MCF 10A (cell line): ENCODE data around the gene PACSIN1. TPM values are rescaled to one million over a fixed set of nuclear protein-coding genes. Genes with fewer than 3 reads are reported as not detected.
"Not testable (repeated sequence)": the region's sequence is repeated elsewhere in the genome, so short reads cannot be mapped to it uniquely, and the experiment has no call there.

Experiments used
- BruUV-seq: library from RNA; stranded (reverse); fragments of 400-500 nt; replicated peaks from 2 replicates; lab custom pipeline; 2021; lab: Mats Ljungman, UMichigan
- CTCF ChIA-PET: fragments of 300-600 bp; sonication (Branson Sonifier 250); formaldehyde crosslinking; extraction: SDS; loops from one replicate; lab custom pipeline; 2021; ENCODE audit warnings: antibody characterized with exemption, inconsistent platforms; lab: Yijun Ruan, JAX
- POLR2A ChIA-PET: fragments of 300-600, 350-650 bp; sonication (Branson Sonifier 250); formaldehyde crosslinking; extraction: SDS; loops from one replicate; lab custom pipeline; 2020; ENCODE audit warnings: antibody characterized with exemption, inconsistent platforms; lab: Yijun Ruan, JAX
- DNase-seq: peaks from one replicate; pipeline ENCODE4 v3.0.0-alpha.2; 2018; ENCODE audit not compliant: unreplicated experiment
- H3K27ac Mint-ChIP-seq: one replicate; pipeline ENCODE4 v1.8.0; 2022; ENCODE audit warnings: mild to moderate bottlenecking, low read depth, mixed read lengths; ENCODE audit not compliant: unreplicated experiment
- H3K27me3 Mint-ChIP-seq: one replicate; pipeline ENCODE4 v1.8.0; 2022; ENCODE audit warnings: mixed read lengths; ENCODE audit not compliant: insufficient read depth, unreplicated experiment
- H3K36me3 Mint-ChIP-seq: one replicate; pipeline ENCODE4 v1.8.0; 2022; ENCODE audit warnings: mild to moderate bottlenecking, moderate library complexity, mixed read lengths; ENCODE audit not compliant: insufficient read depth, unreplicated experiment
- H3K4me1 Mint-ChIP-seq: one replicate; pipeline ENCODE4 v1.8.0; 2022; ENCODE audit warnings: mixed read lengths; ENCODE audit not compliant: insufficient read depth, unreplicated experiment
- H3K4me3 Mint-ChIP-seq: one replicate; pipeline ENCODE4 v1.8.0; 2022; ENCODE audit warnings: mild to moderate bottlenecking, moderate library complexity, mixed read lengths; ENCODE audit not compliant: unreplicated experiment
- H3K9me3 Mint-ChIP-seq: one replicate; pipeline ENCODE4 v1.8.0; 2022; ENCODE audit warnings: mixed read lengths; ENCODE audit not compliant: unreplicated experiment
- CTCF ChIP-seq: fragments of 200-600 bp; IDR thresholded peaks from one replicate; pipeline ENCODE4 v1.8.0; 2022; ENCODE audit warnings: antibody characterized with exemption, mild to moderate bottlenecking; ENCODE audit not compliant: unreplicated experiment
- intact Hi-C: fragments of 100-400 bp; cut with micrococcal nuclease; formaldehyde crosslinking; loops from 2 replicates; pipeline ENCODE4 v1.14.1; 2022
- total RNA-seq: library from RNA; stranded (reverse); gene quantifications from 2 replicates; pipeline ENCODE4 v1.2.3, GENCODE V29; 2022

Gene PACSIN1
- total RNA-seq, 1 experiment from 2014 or later = not detected

- Mint-ChIP-seq H3K27me3 (no peaks in the 10 kb centered on the region), H3K4me3 (no peak overlapping the region), H3K4me1 (peaks cover 17% of the 10 kb centered on the region), H3K36me3 (no peaks in the 10 kb centered on the region), H3K27ac (no peak overlapping the region), H3K9me3 (no peaks in the 10 kb centered on the region)
- ChIA-PET POLR2A (no interaction called here), CTCF (no interaction called here)
- no peak for DNase-seq
- intact Hi-C loops = no loop called here
- TF ChIP-seq CTCF = no peak
- BruUV-seq = no TSS peak
Observed at GRCh38 chr6:34485321-34486060, 19.6 kb downstream of the PACSIN1 start.

GRCh38 chr6:34486106-34486740 lies 20.3 kb downstream of the PACSIN1 start:
- H3K27me3 Mint-ChIP-seq = no peaks in the 10 kb centered on the region
- H3K36me3 Mint-ChIP-seq = no peaks in the 10 kb centered on the region
- H3K4me3 Mint-ChIP-seq = no peak overlapping the region
- intact Hi-C loops = no loop called here
- H3K4me1 Mint-ChIP-seq = peaks cover 17% of the 10 kb centered on the region
- no TSS peak for BruUV-seq
- H3K9me3 Mint-ChIP-seq = no peaks in the 10 kb centered on the region
- no peak overlapping the region for H3K27ac Mint-ChIP-seq
- POLR2A ChIA-PET = no interaction called here
- TF ChIP-seq CTCF = no peak
- no peak for DNase-seq
- CTCF ChIA-PET = no interaction called here

GRCh38 chr6:34486886-34487285 lies 21.0 kb downstream of the PACSIN1 start:
- CTCF ChIA-PET, POLR2A ChIA-PET, H3K9me3 Mint-ChIP-seq, H3K27me3 Mint-ChIP-seq, DNase-seq, intact Hi-C loops, H3K4me3 Mint-ChIP-seq, H3K27ac Mint-ChIP-seq, BruUV-seq, H3K36me3 Mint-ChIP-seq: not testable (repeated sequence)
- peaks cover 17% of the 10 kb centered on the region for H3K4me1 Mint-ChIP-seq

- POLR2A ChIA-PET = no interaction called here
Observed at GRCh38 chr6:34487536-34487935, 21.7 kb downstream of the PACSIN1 start.

More at GRCh38 chr6:34487536-34487935, 21.7 kb downstream of the PACSIN1 start:
- no peak for DNase-seq
- H3K27ac Mint-ChIP-seq = no peak overlapping the region
- CTCF ChIA-PET = no interaction called here
- H3K27me3 Mint-ChIP-seq = no peaks in the 10 kb centered on the region
- H3K36me3 Mint-ChIP-seq = no peaks in the 10 kb centered on the region
- H3K4me1 Mint-ChIP-seq = peaks cover 17% of the 10 kb centered on the region
- no peaks in the 10 kb centered on the region for H3K9me3 Mint-ChIP-seq
- H3K4me3 Mint-ChIP-seq = no peak overlapping the region
- intact Hi-C loops = no loop called here
- no TSS peak for BruUV-seq
- TF ChIP-seq CTCF = no peak
